Stimulated activated CD8-positive, alpha-beta memory T cell treated with anti-CD3 and anti-CD28 coated beads, Interleukin-4, amount 100 ng/mL, for 48 hours (primary cell): Measurements from ENCODE around the gene P3H4.
"Not testable (repeated sequence)": the region's sequence is repeated elsewhere in the genome, so short reads cannot be mapped to it uniquely, and the experiment has no call there.

ENCODE experiments used
- DNase-seq: peaks from one replicate; pipeline ENCODE4 v3.0.0-alpha.2; 2020

Gene P3H4

GRCh38 chr17:41811549-41812380, at the start of gene P3H4:
TSS of gene P3H4 (minus strand) at chr17:41811949. CDS start at chr17:41811915, 34 bp downstream.
- peak; percentile 78 for DNase-seq

GRCh38 chr17:41860254-41860931, 48.6 kb upstream of the P3H4 start:
- no peak for DNase-seq

- DNase-seq: not testable (repeated sequence)
Measured at GRCh38 chr17:41851382-41851781, 39.6 kb upstream of the P3H4 start.

GRCh38 chr17:41849251-41849990, 37.7 kb upstream of the P3H4 start:
- no peak for DNase-seq

GRCh38 chr17:41848788-41849187, 37.0 kb upstream of the P3H4 start:
- DNase-seq: no peak

- DNase-seq: no peak
Measured at GRCh38 chr17:41844971-41845370, 33.2 kb upstream of the P3H4 start.

- not testable (repeated sequence) for DNase-seq
Measured at GRCh38 chr17:41840781-41841180, 29.0 kb upstream of the P3H4 start.

- not testable (repeated sequence) for DNase-seq
Measured at GRCh38 chr17:41839448-41839847, 27.7 kb upstream of the P3H4 start.

GRCh38 chr17:41837761-41838538, 26.2 kb upstream of the P3H4 start, which contains the start of gene KLHL10:
TSS of gene KLHL10 (plus strand) at chr17:41837825. CDS start at chr17:41837933, 108 bp downstream.
- DNase-seq: no peak

GRCh38 chr17:41836550-41837196, 24.9 kb upstream of the P3H4 start:
- DNase-seq: no peak

- DNase-seq: peak; percentile 73
Measured at GRCh38 chr17:41835800-41836549, 24.2 kb upstream of the P3H4 start, which contains the start of gene NT5C3B. TSS of gene NT5C3B (minus strand) at chr17:41836232. CDS start at chr17:41836193, 39 bp downstream.

GRCh38 chr17:41835214-41835799, 23.6 kb upstream of the P3H4 start:
- DNase-seq: no peak

- not testable (repeated sequence) for DNase-seq
Measured at GRCh38 chr17:41829961-41830360, 18.2 kb upstream of the P3H4 start.

GRCh38 chr17:41825175-41825845, 13.6 kb upstream of the P3H4 start:
- no peak for DNase-seq

- DNase-seq: no peak
Measured at GRCh38 chr17:41824086-41824485, 12.3 kb upstream of the P3H4 start.

GRCh38 chr17:41823580-41823979, 11.8 kb upstream of the P3H4 start:
- no peak for DNase-seq

- DNase-seq: no peak
Measured at GRCh38 chr17:41823141-41823524, 11.4 kb upstream of the P3H4 start.

GRCh38 chr17:41822216-41823140, 10.7 kb upstream of the P3H4 start:
- no peak for DNase-seq

- no peak for DNase-seq
Measured at GRCh38 chr17:41821776-41822175, 10.0 kb upstream of the P3H4 start.
